HEK293 (cell line): ENCODE data around the gene DOCK1.

Experiments
- CTCF ChIA-PET: fragments of 350-600 bp; formaldehyde crosslinking; extraction: SDS; loops from one replicate; lab custom pipeline; 2021; ENCODE audit warnings: antibody characterized with exemption; lab: Yijun Ruan, JAX
- POLR2A ChIA-PET: fragments of 300-600 bp; formaldehyde crosslinking; extraction: SDS; loops from one replicate; lab custom pipeline; 2020; ENCODE audit warnings: antibody characterized with exemption, inconsistent platforms; lab: Yijun Ruan, JAX
- H3K27ac ChIP-seq: fragments of 200-500 bp; sonication (Bioruptor generic); 2 replicates; pipeline ENCODE4 v1.5.1; 2014; ENCODE audit warnings: low read depth, low read length, control low read depth, inconsistent platforms; ENCODE audit errors: extremely low read depth
- H3K36me3 ChIP-seq, 2 experiments: fragments of 200-500 bp in 1 of 2; sonication (Bioruptor generic) in 1 of 2; 1 replicate in 1 of 2; 2 replicates in 1 of 2; pipeline ENCODE4 v1.5.1; 2014 to 2017; ENCODE audit warnings: inconsistent platforms in 2 of 2, low read length in 2 of 2; ENCODE audit not compliant: control insufficient read depth in 2 of 2, insufficient read depth in 1 of 2
- H3K4me1 ChIP-seq: fragments of 200-500 bp; sonication (Bioruptor generic); 2 replicates; pipeline ENCODE4 v1.5.1; 2014; ENCODE audit warnings: mild to moderate bottlenecking, low read length, inconsistent platforms; ENCODE audit not compliant: control insufficient read depth, insufficient read depth
- H3K4me3 ChIP-seq: 2 replicates; pipeline ENCODE4 v1.5.1; 2011; ENCODE audit warnings: low read depth, mild to moderate bottlenecking, control low read depth, low read length, moderate library complexity
- H3K9me3 ChIP-seq: fragments of 200-500 bp; sonication (Bioruptor generic); 2 replicates; pipeline ENCODE4 v1.5.1; 2014; ENCODE audit warnings: low read depth, low read length, inconsistent platforms; ENCODE audit not compliant: control insufficient read depth, insufficient read depth
- SP7 ChIP-seq: fragments of 450-650 bp; formaldehyde crosslinking; IDR thresholded peaks from 2 replicates; pipeline ENCODE4 v1.5.1; 2016; ENCODE audit warnings: missing biosample characterization, missing genetic modification characterization
- ZBTB8A ChIP-seq: fragments of 450-650 bp; formaldehyde crosslinking; IDR thresholded peaks from 2 replicates; pipeline ENCODE4 v1.5.1; 2016; ENCODE audit warnings: missing biosample characterization, missing genetic modification characterization
- ZNF140 ChIP-seq: fragments of 450-650 bp; formaldehyde crosslinking; IDR thresholded peaks from 2 replicates; pipeline ENCODE4 v1.5.1; 2016; ENCODE audit warnings: missing biosample characterization, missing genetic modification characterization
- ZNF148 ChIP-seq: fragments of 450-650 bp; formaldehyde crosslinking; IDR thresholded peaks from 2 replicates; pipeline ENCODE4 v1.5.0; 2017; ENCODE audit warnings: missing biosample characterization, missing genetic modification characterization, borderline replicate concordance
- ZNF155 ChIP-seq: fragments of 450-650 bp; formaldehyde crosslinking; IDR thresholded peaks from 2 replicates; pipeline ENCODE4 v1.5.1; 2016; ENCODE audit warnings: missing biosample characterization, missing genetic modification characterization
- ZNF23 ChIP-seq: fragments of 450-650 bp; formaldehyde crosslinking; IDR thresholded peaks from 2 replicates; pipeline ENCODE4 v1.5.1; 2016; ENCODE audit warnings: missing biosample characterization, missing genetic modification characterization, borderline replicate concordance
- ZNF266 ChIP-seq: fragments of 450-650 bp; formaldehyde crosslinking; IDR thresholded peaks from 2 replicates; pipeline ENCODE4 v1.5.1; 2016; ENCODE audit warnings: missing biosample characterization, missing genetic modification characterization, low read depth
- ZNF274 ChIP-seq, 2 experiments: fragments of 200-500 bp in 1 of 2; fragments of 450-650 bp in 1 of 2; sonication (Bioruptor generic) in 1 of 2; formaldehyde crosslinking in 1 of 2; IDR thresholded peaks; 2 replicates each; pipeline versions ENCODE4 v1.5.1 to v1.6.1; 2014 to 2016; ENCODE audit warnings: borderline replicate concordance in 1 of 2, inconsistent platforms in 1 of 2, low read length in 1 of 2, missing biosample characterization in 1 of 2, missing genetic modification characterization in 1 of 2
- ZNF311 ChIP-seq: fragments of 450-650 bp; formaldehyde crosslinking; IDR thresholded peaks from 2 replicates; pipeline ENCODE4 v1.5.1; 2017; ENCODE audit warnings: missing biosample characterization, missing genetic modification characterization, borderline replicate concordance
- ZNF354C ChIP-seq: fragments of 450-650 bp; formaldehyde crosslinking; IDR thresholded peaks from 2 replicates; pipeline ENCODE4 v1.5.1; 2016; ENCODE audit warnings: missing biosample characterization, missing genetic modification characterization, low read depth, borderline replicate concordance
- ZNF488 ChIP-seq: fragments of 450-650 bp; formaldehyde crosslinking; IDR thresholded peaks from 2 replicates; pipeline ENCODE4 v1.5.1; 2016; ENCODE audit warnings: missing biosample characterization, missing genetic modification characterization
- ZNF571 ChIP-seq: fragments of 450-650 bp; formaldehyde crosslinking; IDR thresholded peaks from 2 replicates; pipeline ENCODE4 v1.5.0; 2017; ENCODE audit warnings: missing biosample characterization, missing genetic modification characterization
- ZNF585B ChIP-seq: fragments of 450-650 bp; formaldehyde crosslinking; IDR thresholded peaks from 2 replicates; pipeline ENCODE4 v1.5.1; 2016; ENCODE audit warnings: missing biosample characterization, missing genetic modification characterization
- ZNF664 ChIP-seq: fragments of 450-650 bp; formaldehyde crosslinking; IDR thresholded peaks from 2 replicates; pipeline ENCODE4 v1.5.1; 2016; ENCODE audit warnings: missing biosample characterization, missing genetic modification characterization

The DOCK1 gene

GRCh38 chr10:127154831-127155620 is 249.8 kb downstream of the DOCK1 start:
- TF ChIP-seq ZNF148 (tag by site-specific recombination), result no peak
- no peak for TF ChIP-seq ZNF155
- TF ChIP-seq, all 188 proteins: peak for 0
- no peaks in the 10 kb centered on the region for H3K36me3 ChIP-seq
- no peaks in the 10 kb centered on the region for H3K4me1 ChIP-seq
- H3K4me3 ChIP-seq, result no peak overlapping the region
- CTCF ChIA-PET, result interaction anchor here (0.7 kb wide), 1 partner anchor 129 kb away, joined by 5 read pairs; no protein-coding TSS in a partner anchor
- H3K9me3 ChIP-seq, result no peaks in the 10 kb centered on the region
- H3K27ac ChIP-seq, result no peak overlapping the region
- POLR2A ChIA-PET, result no interaction called here

DNA sequence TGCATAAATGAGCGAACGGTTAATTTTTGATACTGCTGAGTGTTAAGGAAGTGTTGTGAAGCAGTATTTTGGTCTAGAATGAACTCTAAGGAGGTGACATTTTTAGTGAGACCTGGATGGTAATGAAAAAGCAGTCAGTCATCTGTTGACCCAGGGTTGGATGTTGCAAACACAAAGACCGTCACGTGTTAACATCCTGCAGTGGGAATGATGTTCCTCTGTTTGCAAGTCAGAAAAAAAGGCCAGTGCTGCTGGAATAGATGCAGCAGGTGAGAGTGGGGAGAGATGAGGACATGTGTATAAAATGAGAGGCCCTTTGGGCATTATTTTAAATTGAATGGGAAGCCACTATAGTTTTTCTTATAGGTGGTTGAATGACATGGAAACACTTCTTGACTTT is 251.9 kb downstream of the DOCK1 start:
- Histone ChIP-seq H3K4me1 (no peaks in the 10 kb centered on the region), H3K36me3 (no peaks in the 10 kb centered on the region), H3K9me3 (no peaks in the 10 kb centered on the region), H3K27ac (no peak overlapping the region), H3K4me3 (no peak overlapping the region)
- CTCF ChIA-PET, result no interaction called here
- POLR2A ChIA-PET, result no interaction called here
- TF ChIP-seq ZNF571 (tag by site-specific recombination) (no peak), ZBTB8A (no peak), SP7 (tag by site-specific recombination) (no peak), ZNF664 (tag by site-specific recombination) (no peak), ZNF266 (tag by site-specific recombination) (no peak), ZNF311 (tag by site-specific recombination) (no peak), ZNF140 (no peak), ZNF354C (tag by site-specific recombination) (no peak), ZNF488 (tag by site-specific recombination) (no peak), ZNF585B (no peak)

GRCh38 chr10:127157506-127158200 is 252.4 kb downstream of the DOCK1 start:
- Histone ChIP-seq H3K27ac (no peak overlapping the region), H3K4me3 (no peak overlapping the region), H3K4me1 (no peaks in the 10 kb centered on the region), H3K9me3 (no peaks in the 10 kb centered on the region)
- POLR2A ChIA-PET, result no interaction called here
- TF ChIP-seq ZNF23 (tag by site-specific recombination) (no peak), ZNF571 (tag by site-specific recombination) (no peak), ZNF274 (IDR thresholded peaks at IDR 0.05; ENCODE audit: low read length) (no peak), ZNF274 (tag by site-specific recombination; IDR thresholded peaks at IDR 0.05; ENCODE audit: borderline replicate concordance) (no peak)
- TF ChIP-seq, all 188 proteins: peak for 0
- CTCF ChIA-PET, result interaction anchor here (0.6 kb wide), 1 partner anchor 696 kb away, joined by 3 read pairs; no protein-coding TSS in a partner anchor
- H3K36me3 ChIP-seq, result no peaks in the 10 kb centered on the region
